CD14-positive monocyte (primary cell): ENCODE measurements around the gene EXOC2. TPM values are rescaled to one million over a fixed set of nuclear protein-coding genes. Genes with fewer than 3 reads are reported as not detected.

Source experiments
- DNase-seq, 3 donors: peaks; one replicate each; pipeline ENCODE4 v3.0.0-alpha.2; 2011 to 2022
- H2AFZ ChIP-seq: 2 replicates; pipeline ENCODE4 v1.6.0; 2012; ENCODE audit warnings: mild to moderate bottlenecking, low read depth, low read length, inconsistent platforms; ENCODE audit not compliant: insufficient read depth, poor library complexity, severe bottlenecking
- H3K27ac ChIP-seq, 2 donors: 1 replicate in 1 of 2; 2 replicates in 1 of 2; pipeline ENCODE4 v1.5.1; 2012 to 2013; ENCODE audit warnings: low read length in 2 of 2, control low read depth in 1 of 2, inconsistent platforms in 1 of 2, low read depth in 1 of 2, mild to moderate bottlenecking in 1 of 2
- H3K27me3 ChIP-seq, 2 donors: one replicate each; pipeline versions ENCODE4 v1.6.0 to v1.6.1; 2011 to 2013; ENCODE audit warnings: low read length in 2 of 2; ENCODE audit not compliant: control insufficient read depth in 2 of 2, insufficient read depth in 2 of 2
- H3K36me3 ChIP-seq, 2 donors: replicated peaks in 1 of 2; 1 replicate in 1 of 2; 2 replicates in 1 of 2; pipeline versions ENCODE4 v1.5.1 to v1.6.1; 2012 to 2013; ENCODE audit warnings: low read length in 2 of 2, control low read depth in 1 of 2, inconsistent platforms in 1 of 2, mild to moderate bottlenecking in 1 of 2; ENCODE audit not compliant: insufficient read depth in 2 of 2, control insufficient read depth in 1 of 2
- H3K4me1 ChIP-seq, 2 donors: 1 replicate in 1 of 2; 2 replicates in 1 of 2; pipeline versions ENCODE4 v1.5.1 to v1.6.1; 2012 to 2013; ENCODE audit warnings: low read length in 2 of 2, control low read depth in 1 of 2, inconsistent platforms in 1 of 2, mild to moderate bottlenecking in 1 of 2, moderate library complexity in 1 of 2; ENCODE audit not compliant: insufficient read depth in 2 of 2, control insufficient read depth in 1 of 2
- H3K4me2 ChIP-seq: replicated peaks from 2 replicates; pipeline ENCODE3; 2012; ENCODE audit warnings: low read length, moderate library complexity, mild to moderate bottlenecking; ENCODE audit not compliant: poor library complexity, severe bottlenecking; ENCODE audit errors: extremely low read depth
- H3K4me3 ChIP-seq, 3 experiments: fragments of 200-600 bp in 1 of 3; sonication (generic) in 1 of 3; replicated peaks in 1 of 3; 1 replicate in 2 of 3; 2 replicates in 1 of 3; pipeline ENCODE4 v1.5.1; 2011 to 2013; ENCODE audit warnings: low read length in 3 of 3, mild to moderate bottlenecking in 3 of 3, control low read depth in 2 of 3, low read depth in 2 of 3, inconsistent platforms in 1 of 3, moderate library complexity in 1 of 3
- H3K79me2 ChIP-seq: 2 replicates; pipeline ENCODE4 v1.6.0; 2012; ENCODE audit warnings: mild to moderate bottlenecking, control low read depth, inconsistent platforms, low read length, moderate library complexity; ENCODE audit not compliant: insufficient read depth
- H3K9ac ChIP-seq: 2 replicates; pipeline ENCODE4 v1.6.0; 2017; ENCODE audit warnings: low read length, mild to moderate bottlenecking; ENCODE audit not compliant: insufficient read depth, poor library complexity, severe bottlenecking
- H3K9me3 ChIP-seq, 2 donors: replicated peaks in 1 of 2; 1 replicate in 1 of 2; 2 replicates in 1 of 2; pipeline versions ENCODE4 v1.5.1 to v1.6.1; 2012 to 2013; ENCODE audit warnings: low read length in 2 of 2, control low read depth in 1 of 2; ENCODE audit not compliant: control insufficient read depth in 1 of 2, insufficient read depth in 1 of 2
- H4K20me1 ChIP-seq: 2 replicates; pipeline ENCODE4 v1.6.0; 2012; ENCODE audit warnings: mild to moderate bottlenecking, low read length, control low read depth, moderate library complexity; ENCODE audit not compliant: insufficient read depth
- H3K27ac Mint-ChIP-seq, 7 donors: one replicate each; pipeline ENCODE4 v1.8.0; 2020; ENCODE audit warnings: mild to moderate bottlenecking in 7 of 7, mixed read lengths in 7 of 7, moderate library complexity in 6 of 7, inconsistent platforms in 2 of 7
- H3K27me3 Mint-ChIP-seq, 3 donors: one replicate each; pipeline ENCODE4 v1.8.0; 2021 to 2022; ENCODE audit warnings: low read depth in 3 of 3, mild to moderate bottlenecking in 3 of 3, mixed read lengths in 3 of 3, moderate library complexity in 3 of 3, inconsistent platforms in 1 of 3
- H3K36me3 Mint-ChIP-seq, 2 donors: one replicate each; pipeline ENCODE4 v1.8.0; 2020; ENCODE audit warnings: mixed read lengths in 2 of 2, inconsistent platforms in 1 of 2, mild to moderate bottlenecking in 1 of 2
- H3K4me1 Mint-ChIP-seq: one replicate; pipeline ENCODE4 v1.8.0; 2020; ENCODE audit warnings: mild to moderate bottlenecking, mixed read lengths
- H3K4me3 Mint-ChIP-seq, 2 donors: one replicate each; pipeline ENCODE4 v1.8.0; 2020; ENCODE audit warnings: mild to moderate bottlenecking in 2 of 2, mixed read lengths in 2 of 2, moderate library complexity in 1 of 2
- H3K9me3 Mint-ChIP-seq, 7 donors: one replicate each; pipeline ENCODE4 v1.8.0; 2020 to 2022; ENCODE audit warnings: mixed read lengths in 7 of 7, mild to moderate bottlenecking in 6 of 7, moderate library complexity in 6 of 7, inconsistent platforms in 2 of 7
- WGBS: methylation state at CpG from one replicate; pipeline ENCODE4 v1.1.5; 2013; ENCODE audit warnings: missing lambda C conversion rate; ENCODE audit not compliant: insufficient coverage; 5-methylcytosine and 5-hydroxymethylcytosine counted together
- intact Hi-C, 2 donors: fragments of 100-400 bp; cut with micrococcal nuclease; formaldehyde crosslinking; loops; one replicate each; pipeline versions ENCODE4 v1.15.0 to v1.15.1; 2023
- polyA plus RNA-seq, 3 donors: library from polyadenylated mRNA; depleted of rRNA in 1 of 3; unstranded in 2 of 3; stranded (reverse) in 1 of 3; fragments of 300-500 nt in 2 of 3; fragments of >200 nt in 1 of 3; fragmentation: Illumina TruSeq in 2 of 3; gene quantifications; 1 replicate in 2 of 3; 2 replicates in 1 of 3; pipeline ENCODE4 v1.2.3, GENCODE V29; 2012 to 2021
- TF ChIP-seq, protein P1 (sequence below): fragments of 200-600 bp; IDR thresholded peaks from one replicate; pipeline ENCODE4 v1.8.0; 2022; ENCODE audit warnings: antibody characterized with exemption, mild to moderate bottlenecking

EXOC2 gene
- polyA plus RNA-seq, 3 donors = 7.5 to 15.5 (median 12.0) TPM

DNA sequence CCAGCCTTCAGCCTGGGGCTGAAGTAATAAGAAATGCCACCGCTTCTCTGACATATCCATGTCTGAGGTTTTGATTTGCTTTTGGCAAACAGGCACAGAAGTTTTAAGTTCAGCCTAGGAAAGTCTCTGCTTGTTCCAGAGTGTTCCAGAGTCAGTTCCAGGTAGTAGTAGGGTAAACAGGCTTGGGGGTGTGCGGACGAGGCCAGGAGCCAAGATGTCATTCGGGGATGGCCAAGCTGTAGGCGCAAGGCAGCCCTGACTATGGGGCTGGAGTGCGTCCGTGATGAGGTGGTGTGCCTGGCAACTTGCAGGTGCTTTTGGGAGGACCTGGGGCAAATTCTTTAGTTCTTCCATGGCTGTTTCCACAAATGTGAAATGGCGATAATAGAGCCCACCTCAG, 241.1 kb downstream of the EXOC2 start:
- no peak overlapping the region for H3K27ac ChIP-seq
- H3K27me3 ChIP-seq = no peaks in the 10 kb centered on the region
- no peaks in the 10 kb centered on the region for H3K79me2 ChIP-seq
- H3K4me1 Mint-ChIP-seq = no peaks in the 10 kb centered on the region
- H3K36me3 Mint-ChIP-seq = no peaks in the 10 kb centered on the region
- no peak overlapping the region for H3K27ac Mint-ChIP-seq
- no peak overlapping the region for H3K9ac ChIP-seq
- H3K27me3 Mint-ChIP-seq = peaks cover 6 to 9% (median 7%) of the 10 kb centered on the region in 3 donors
- H3K4me3 Mint-ChIP-seq = no peak overlapping the region
- TF ChIP-seq, protein P1, sequence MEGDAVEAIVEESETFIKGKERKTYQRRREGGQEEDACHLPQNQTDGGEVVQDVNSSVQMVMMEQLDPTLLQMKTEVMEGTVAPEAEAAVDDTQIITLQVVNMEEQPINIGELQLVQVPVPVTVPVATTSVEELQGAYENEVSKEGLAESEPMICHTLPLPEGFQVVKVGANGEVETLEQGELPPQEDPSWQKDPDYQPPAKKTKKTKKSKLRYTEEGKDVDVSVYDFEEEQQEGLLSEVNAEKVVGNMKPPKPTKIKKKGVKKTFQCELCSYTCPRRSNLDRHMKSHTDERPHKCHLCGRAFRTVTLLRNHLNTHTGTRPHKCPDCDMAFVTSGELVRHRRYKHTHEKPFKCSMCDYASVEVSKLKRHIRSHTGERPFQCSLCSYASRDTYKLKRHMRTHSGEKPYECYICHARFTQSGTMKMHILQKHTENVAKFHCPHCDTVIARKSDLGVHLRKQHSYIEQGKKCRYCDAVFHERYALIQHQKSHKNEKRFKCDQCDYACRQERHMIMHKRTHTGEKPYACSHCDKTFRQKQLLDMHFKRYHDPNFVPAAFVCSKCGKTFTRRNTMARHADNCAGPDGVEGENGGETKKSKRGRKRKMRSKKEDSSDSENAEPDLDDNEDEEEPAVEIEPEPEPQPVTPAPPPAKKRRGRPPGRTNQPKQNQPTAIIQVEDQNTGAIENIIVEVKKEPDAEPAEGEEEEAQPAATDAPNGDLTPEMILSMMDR = no peak
- no peak overlapping the region for H2AFZ ChIP-seq
- peaks cover 6 to 16% (median 11%) of the 10 kb centered on the region in 7 donors for H3K9me3 Mint-ChIP-seq
- DNase-seq = no peak
- intact Hi-C loops = no loop called here
- peaks cover 0 to 4% of the 10 kb centered on the region in 2 donors for H3K9me3 ChIP-seq
- 98% methylated on average over 7 of the region's 8 CpGs for WGBS
- H3K4me3 ChIP-seq = no peak overlapping the region
- H3K36me3 ChIP-seq = no peaks in the 10 kb centered on the region
- no peak overlapping the region for H3K4me2 ChIP-seq
- H4K20me1 ChIP-seq = no peaks in the 10 kb centered on the region
- H3K4me1 ChIP-seq = no peaks in the 10 kb centered on the region

- intact Hi-C loops = no loop called here
- WGBS = 97% methylated on average over 9 of the region's 12 CpGs
- H3K4me1 Mint-ChIP-seq = no peaks in the 10 kb centered on the region
- H3K27ac ChIP-seq = no peak overlapping the region
- H2AFZ ChIP-seq = no peak overlapping the region
- no peaks in the 10 kb centered on the region for H3K79me2 ChIP-seq
- peaks cover 0 to 4% of the 10 kb centered on the region in 2 donors for H3K9me3 ChIP-seq
- H3K9ac ChIP-seq = no peak overlapping the region
- H3K27me3 ChIP-seq = no peaks in the 10 kb centered on the region
- H3K36me3 Mint-ChIP-seq = no peaks in the 10 kb centered on the region
- H4K20me1 ChIP-seq = no peaks in the 10 kb centered on the region
- TF ChIP-seq, protein P1 = no peak
- no peak overlapping the region for H3K4me2 ChIP-seq
- H3K27ac Mint-ChIP-seq = no peak overlapping the region
- peaks cover 6 to 16% (median 11%) of the 10 kb centered on the region in 7 donors for H3K9me3 Mint-ChIP-seq
- no peaks in the 10 kb centered on the region for H3K4me1 ChIP-seq
- no peak for DNase-seq
- no peaks in the 10 kb centered on the region for H3K36me3 ChIP-seq
- H3K4me3 Mint-ChIP-seq = no peak overlapping the region
- H3K4me3 ChIP-seq = no peak overlapping the region
- peaks cover 6 to 9% (median 7%) of the 10 kb centered on the region in 3 donors for H3K27me3 Mint-ChIP-seq
Observed at GRCh38 chr6:451336-451735, 241.6 kb downstream of the EXOC2 start.
